A549 (cell line): ENCODE data around the gene TMEM39A. TPM values are rescaled to one million over a fixed set of nuclear protein-coding genes. Genes with fewer than 3 reads are reported as not detected.

Experiments
- ATAC-seq, 2 experiments: fragments of 200-7000 bp in 1 of 2; fragments of >200 bp in 1 of 2; cut with Nextera tagmentation in 1 of 2; cut with Tn5 transposase in 1 of 2; 3 replicates each; pipeline versions ENCODE4 v1.8.0 to v1.9.1; 2018 to 2020; ENCODE audit warnings: mild to moderate bottlenecking in 1 of 2, moderate library complexity in 1 of 2
- CTCF ChIA-PET: fragments of 300-600 bp; sonication (Branson Sonifier 250); formaldehyde crosslinking; extraction: SDS; loops from one replicate; lab custom pipeline; 2021; ENCODE audit warnings: antibody characterized with exemption, inconsistent platforms; lab: Yijun Ruan, JAX
- POLR2A ChIA-PET: fragments of 350-600 bp; formaldehyde crosslinking; extraction: SDS; loops from one replicate; lab custom pipeline; 2021; ENCODE audit warnings: antibody characterized with exemption, inconsistent platforms; lab: Yijun Ruan, JAX
- DNase-seq, 2 experiments: peaks; one replicate each; pipeline versions ENCODE4 v3.0.0 to v3.0.0-alpha.2; 2011 to 2016; ENCODE audit warnings: low read depth in 1 of 2, low spot score in 1 of 2
- FAIRE-seq: peaks from 2 replicates; lab custom pipeline; 2011; peaks lifted over from hg19 to GRCh38; lab: Jason Lieb, UNC
- H3K27ac ChIP-seq, 2 experiments: fragments of >200 bp; sonication (Bioruptor Twin); formaldehyde crosslinking; 3 replicates each; pipeline ENCODE4 v1.5.1; 2016 to 2017
- H3K4me1 ChIP-seq: fragments of >200 bp; sonication (Bioruptor Twin); formaldehyde crosslinking; 3 replicates; pipeline ENCODE4 v1.6.1; 2016
- H3K4me2 ChIP-seq: fragments of >200 bp; sonication (Bioruptor Twin); formaldehyde crosslinking; 3 replicates; pipeline ENCODE4 v1.6.1; 2016
- H3K4me3 ChIP-seq: fragments of >200 bp; sonication (Bioruptor Twin); formaldehyde crosslinking; 3 replicates; pipeline ENCODE4 v1.5.1; 2016
- H3K9me3 ChIP-seq: fragments of >200 bp; sonication (Bioruptor Twin); formaldehyde crosslinking; 3 replicates; pipeline ENCODE4 v1.6.1; 2016
- ATOH8 ChIP-seq: fragments of 250-450 bp; sonication (Bioruptor Pico); IDR thresholded peaks from 2 replicates; pipeline ENCODE4 v1.5.0; 2020; ENCODE audit warnings: low read depth, mild to moderate bottlenecking, moderate library complexity
- E2F6 ChIP-seq: IDR thresholded peaks from 2 replicates; pipeline ENCODE4 v1.6.1; 2012; ENCODE audit warnings: low read depth, borderline replicate concordance
- EHMT2 ChIP-seq: fragments of 200-600 bp; sonication (generic); IDR thresholded peaks from 2 replicates; pipeline ENCODE4 v1.6.1; 2016; ENCODE audit warnings: antibody characterized with exemption, low read depth, mild to moderate bottlenecking, moderate library complexity
- FOSB ChIP-seq: fragments of 250-450 bp; sonication (Bioruptor Pico); IDR thresholded peaks from 2 replicates; pipeline ENCODE4 v1.5.0; 2020; ENCODE audit warnings: mild to moderate bottlenecking, moderate library complexity
- FOXS1 ChIP-seq: fragments of 250-450 bp; sonication (Bioruptor Pico); IDR thresholded peaks from 2 replicates; pipeline ENCODE4 v1.5.0; 2020; ENCODE audit warnings: mild to moderate bottlenecking, moderate library complexity
- HOXA7 ChIP-seq: fragments of 250-450 bp; sonication (Bioruptor Pico); IDR thresholded peaks from 2 replicates; pipeline ENCODE4 v1.5.0; 2020; ENCODE audit warnings: mild to moderate bottlenecking, moderate library complexity
- HOXB13 ChIP-seq: fragments of 250-450 bp; sonication (Bioruptor Pico); IDR thresholded peaks from 2 replicates; pipeline ENCODE4 v1.5.0; 2020; ENCODE audit warnings: low read depth, mild to moderate bottlenecking, moderate library complexity
- HOXB5 ChIP-seq: fragments of 250-450 bp; sonication (Bioruptor Pico); IDR thresholded peaks from 2 replicates; pipeline ENCODE4 v1.5.0; 2020; ENCODE audit warnings: mild to moderate bottlenecking, moderate library complexity
- JUN ChIP-seq, 2 experiments: fragments of >200 bp; sonication (Bioruptor Twin); formaldehyde crosslinking; IDR thresholded peaks; 2 replicates in 1 of 2; 3 replicates in 1 of 2; pipeline ENCODE4 v1.6.1; 2016 to 2017
- JUNB ChIP-seq: fragments of >200 bp; sonication (Bioruptor Twin); formaldehyde crosslinking; IDR thresholded peaks from 2 replicates; pipeline ENCODE4 v1.6.1; 2016
- KDM1A ChIP-seq: fragments of 200-600 bp; sonication (generic); IDR thresholded peaks from 2 replicates; pipeline ENCODE4 v1.6.1; 2016; ENCODE audit warnings: low read depth, mild to moderate bottlenecking
- MAFK ChIP-seq: fragments of 450-650 bp; IDR thresholded peaks from 2 replicates; pipeline ENCODE4 v1.6.1; 2014; ENCODE audit not compliant: partially characterized antibody
- MYC ChIP-seq: IDR thresholded peaks from 2 replicates; pipeline ENCODE4 v1.6.1; 2012; ENCODE audit warnings: mild to moderate bottlenecking, inconsistent platforms, low read length, improper control_type of control experiment, borderline replicate concordance
- PBX3 ChIP-seq: IDR thresholded peaks from 2 replicates; pipeline ENCODE4 v1.6.1; 2012
- POLR2A ChIP-seq: IDR thresholded peaks from 2 replicates; pipeline ENCODE4 v1.6.1; 2012; ENCODE audit warnings: mild to moderate bottlenecking, low read length
- POLR2AphosphoS2 ChIP-seq: conservative IDR thresholded peaks from 2 replicates; pipeline ENCODE4 v1.6.1; 2012; ENCODE audit warnings: low read length, improper control_type of control experiment, inconsistent platforms
- RAD21 ChIP-seq, 2 experiments: fragments of >200 bp in 1 of 2; sonication (Bioruptor Twin) in 1 of 2; formaldehyde crosslinking in 1 of 2; IDR thresholded peaks in 1 of 2; conservative IDR thresholded peaks in 1 of 2; 2 replicates in 1 of 2; 3 replicates in 1 of 2; pipeline ENCODE4 v1.6.1; 2012 to 2018; ENCODE audit warnings: inconsistent platforms in 1 of 2
- REST ChIP-seq: fragments of 200-600 bp; sonication (generic); IDR thresholded peaks from 2 replicates; pipeline ENCODE4 v1.6.1; 2016; ENCODE audit warnings: antibody characterized with exemption, mild to moderate bottlenecking, moderate library complexity
- RNF2 ChIP-seq: fragments of 200-600 bp; sonication (generic); IDR thresholded peaks from 2 replicates; pipeline ENCODE4 v1.6.1; 2016; ENCODE audit warnings: low read depth, mild to moderate bottlenecking, antibody characterized with exemption, moderate library complexity, borderline replicate concordance
- SMC3 ChIP-seq: fragments of >200 bp; sonication (Bioruptor Twin); formaldehyde crosslinking; IDR thresholded peaks from 3 replicates; pipeline ENCODE4 v1.6.1; 2018; ENCODE audit warnings: inconsistent platforms
- USF2 ChIP-seq: fragments of 450-650 bp; IDR thresholded peaks from 2 replicates; pipeline ENCODE4 v1.6.1; 2014; ENCODE audit warnings: antibody characterized with exemption
- ZNF302 ChIP-seq: fragments of 250-450 bp; sonication (Bioruptor Pico); IDR thresholded peaks from 2 replicates; pipeline ENCODE4 v1.9.0; 2021; ENCODE audit warnings: inconsistent platforms, mild to moderate bottlenecking, moderate library complexity
- WGBS: methylation state at CpG from one replicate; pipeline ENCODE4 v1.1.6; 2017; ENCODE audit errors: missing lambda C conversion rate; 5-methylcytosine and 5-hydroxymethylcytosine counted together
- polyA plus RNA-seq, 4 experiments: library from polyadenylated mRNA; depleted of rRNA in 3 of 4; stranded (reverse); fragments of >200 nt; fragmentation: RNase III in 1 of 4; extraction: RNeasy Plus Mini Kit Qiagen cat#74134 plus additional on column Dnase treatment in 1 of 4; gene quantifications; 2 replicates in 3 of 4; 3 replicates in 1 of 4; pipeline ENCODE4 v1.2.3, GENCODE V29; 2011 to 2017

Gene TMEM39A
- polyA plus RNA-seq, 2 of the 4 experiments (the other 2 are of a cell fraction): 16.9 to 21.9 TPM

- TF ChIP-seq MYC: no peak
- TF ChIP-seq POLR2A: no peak
- no peak for TF ChIP-seq POLR2AphosphoS2
Observed at GRCh38 chr3:119408243-119408950, 55.0 kb downstream of the TMEM39A start (continued).

GRCh38 chr3:119405315-119405714, 58.1 kb downstream of the TMEM39A start:
- WGBS: 29% methylated on average over 2 of the region's 2 CpGs

GRCh38 chr3:119403201-119403600, 60.2 kb downstream of the TMEM39A start:
- no peaks in the 10 kb centered on the region for H3K9me3 ChIP-seq
- 65% methylated on average over 1 of the region's 1 CpG for WGBS
- CTCF ChIA-PET: interaction anchor here (0.7 kb wide), 1 partner anchor 11 kb away, joined by 3 read pairs; no protein-coding TSS in a partner anchor
- POLR2A ChIA-PET: interaction anchor here (0.6 kb wide), 1 partner anchor 10 kb away, joined by 3 read pairs; no protein-coding TSS in a partner anchor
- no peak for DNase-seq
- TF ChIP-seq FOXS1 (CRISPR knock-in tag): no peak
- no peak for TF ChIP-seq KDM1A
- no peak for TF ChIP-seq POLR2AphosphoS2
- no peak for TF ChIP-seq ZNF302
- TF ChIP-seq JUNB: no peak
- no peak for TF ChIP-seq PBX3
- no peak for TF ChIP-seq ATOH8 (CRISPR knock-in tag)
- TF ChIP-seq HOXB13 (CRISPR knock-in tag): no peak
- no peak for TF ChIP-seq RAD21 (conservative IDR thresholded peaks at IDR 0.05 in 1 of 2, IDR thresholded peaks at IDR 0.05 in 1 of 2)
- TF ChIP-seq USF2: no peak
- no peak for TF ChIP-seq REST
- TF ChIP-seq JUN (IDR thresholded peaks at IDR 0.05): no peak
- TF ChIP-seq EHMT2: no peak
- TF ChIP-seq HOXB5 (CRISPR knock-in tag): no peak
- no peak for TF ChIP-seq SMC3
- TF ChIP-seq RNF2: no peak
- no peak for TF ChIP-seq HOXA7 (CRISPR knock-in tag)
- TF ChIP-seq MAFK: no peak
- TF ChIP-seq FOSB (CRISPR knock-in tag): no peak
- TF ChIP-seq, all 56 proteins: peak for 0
- no peak for FAIRE-seq
- no peak; a peak in 2 of 6 replicates for ATAC-seq
- Histone ChIP-seq H3K27ac (no peak overlapping the region), H3K4me1 (no peaks in the 10 kb centered on the region), H3K4me3 (no peak overlapping the region), H3K4me2 (no peak overlapping the region)

More at GRCh38 chr3:119405315-119405714, 58.1 kb downstream of the TMEM39A start:
- DNase-seq: no peak
- H3K4me3 ChIP-seq: no peak overlapping the region
- no peaks in the 10 kb centered on the region for H3K4me1 ChIP-seq
- no peaks in the 10 kb centered on the region for H3K9me3 ChIP-seq
- ChIA-PET CTCF (interaction anchor here (0.5 kb wide), 1 partner anchor 1151 kb away, joined by 3 read pairs; no protein-coding TSS in a partner anchor), POLR2A (no interaction called here)
- ATAC-seq: no peak
- TF ChIP-seq ATOH8 (CRISPR knock-in tag) (no peak), E2F6 (no peak)
- H3K4me2 ChIP-seq: no peak overlapping the region
- FAIRE-seq: no peak
- H3K27ac ChIP-seq: no peak overlapping the region
